ENCODE results near the gene SP4. TPM values are rescaled to one million over a fixed set of nuclear protein-coding genes. Genes with fewer than 3 reads are reported as not detected.

Gene SP4
- total RNA-seq, 2 donors from 2014 or later = 7.4 to 8.0 TPM

- DNase-seq (ENCODE audit: low spot score) = no peak
- H3K27ac ChIP-seq = no peak overlapping the region
Observed at GRCh38 chr7:21495731-21496130, 67.8 kb downstream of the SP4 start.

GRCh38 chr7:21497072-21497471, 69.2 kb downstream of the SP4 start:
- Histone ChIP-seq H3K27ac (no peak overlapping the region), H3K9me3 (peaks cover 8% of the 10 kb centered on the region), H3K4me3 (no peak overlapping the region), H3K27me3 (replicated peaks; ENCODE audit: insufficient read depth) (no peaks in the 10 kb centered on the region), H3K36me3 (no peaks in the 10 kb centered on the region), H3K4me1 (ENCODE audit: control insufficient read depth in 1 of 2, low read depth in 2 of 2) (no peaks in the 10 kb centered on the region)
- TF ChIP-seq, protein P1, sequence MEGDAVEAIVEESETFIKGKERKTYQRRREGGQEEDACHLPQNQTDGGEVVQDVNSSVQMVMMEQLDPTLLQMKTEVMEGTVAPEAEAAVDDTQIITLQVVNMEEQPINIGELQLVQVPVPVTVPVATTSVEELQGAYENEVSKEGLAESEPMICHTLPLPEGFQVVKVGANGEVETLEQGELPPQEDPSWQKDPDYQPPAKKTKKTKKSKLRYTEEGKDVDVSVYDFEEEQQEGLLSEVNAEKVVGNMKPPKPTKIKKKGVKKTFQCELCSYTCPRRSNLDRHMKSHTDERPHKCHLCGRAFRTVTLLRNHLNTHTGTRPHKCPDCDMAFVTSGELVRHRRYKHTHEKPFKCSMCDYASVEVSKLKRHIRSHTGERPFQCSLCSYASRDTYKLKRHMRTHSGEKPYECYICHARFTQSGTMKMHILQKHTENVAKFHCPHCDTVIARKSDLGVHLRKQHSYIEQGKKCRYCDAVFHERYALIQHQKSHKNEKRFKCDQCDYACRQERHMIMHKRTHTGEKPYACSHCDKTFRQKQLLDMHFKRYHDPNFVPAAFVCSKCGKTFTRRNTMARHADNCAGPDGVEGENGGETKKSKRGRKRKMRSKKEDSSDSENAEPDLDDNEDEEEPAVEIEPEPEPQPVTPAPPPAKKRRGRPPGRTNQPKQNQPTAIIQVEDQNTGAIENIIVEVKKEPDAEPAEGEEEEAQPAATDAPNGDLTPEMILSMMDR (IDR thresholded peaks at IDR 0.05) = no peak
- ATAC-seq (ENCODE audit: insufficient number of reproducible peaks, low FRiP score, low read depth) (no peak), DNase-seq (ENCODE audit: low spot score) (no peak)

More at GRCh38 chr7:21495731-21496130, 67.8 kb downstream of the SP4 start:
- Histone ChIP-seq H3K4me3 (no peak overlapping the region), H3K9me3 (peaks cover 8% of the 10 kb centered on the region), H3K36me3 (no peaks in the 10 kb centered on the region), H3K4me1 (ENCODE audit: control insufficient read depth in 1 of 2, low read depth in 2 of 2) (no peaks in the 10 kb centered on the region), H3K27me3 (replicated peaks; ENCODE audit: insufficient read depth) (no peaks in the 10 kb centered on the region)
- TF ChIP-seq, protein P1 (IDR thresholded peaks at IDR 0.05) = no peak
- ATAC-seq (ENCODE audit: insufficient number of reproducible peaks, low FRiP score, low read depth) = no peak

DNA sequence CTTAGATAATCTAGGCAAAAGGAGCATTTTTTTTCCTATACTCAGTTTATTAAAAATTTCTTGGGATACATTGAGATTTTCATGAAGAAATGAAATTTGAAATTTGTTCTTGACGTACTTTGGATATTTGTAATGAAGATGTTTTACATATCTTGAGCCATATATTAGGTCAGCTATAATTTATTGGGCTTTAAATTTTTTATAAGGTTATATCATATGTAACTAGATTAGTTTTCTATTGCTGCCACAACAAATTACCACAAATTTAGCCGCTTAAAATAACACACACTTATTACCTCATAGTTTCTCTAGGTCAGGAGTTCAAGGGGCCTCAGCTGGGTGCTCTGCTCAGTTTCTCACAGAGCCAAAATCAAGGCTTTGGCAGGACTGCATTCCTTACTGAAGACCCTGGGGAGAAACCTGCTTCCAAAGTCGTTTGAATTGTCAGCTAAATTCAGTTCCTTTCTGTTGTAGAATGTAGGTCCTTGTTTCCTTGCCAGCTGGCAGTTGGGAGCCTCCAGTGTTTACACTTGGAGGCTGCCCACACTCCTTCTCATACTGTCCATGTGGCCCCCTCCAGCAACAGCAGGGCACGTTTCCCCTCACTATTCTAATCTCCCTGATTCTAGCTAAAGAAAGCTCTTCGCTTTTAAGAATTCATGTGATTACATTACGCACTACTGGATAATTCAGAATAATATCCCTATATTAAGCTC, 72.4 kb downstream of the SP4 start:
- DNase-seq (ENCODE audit: low spot score) = no peak
- TF ChIP-seq, protein P1 (IDR thresholded peaks at IDR 0.05) = no peak

DNA sequence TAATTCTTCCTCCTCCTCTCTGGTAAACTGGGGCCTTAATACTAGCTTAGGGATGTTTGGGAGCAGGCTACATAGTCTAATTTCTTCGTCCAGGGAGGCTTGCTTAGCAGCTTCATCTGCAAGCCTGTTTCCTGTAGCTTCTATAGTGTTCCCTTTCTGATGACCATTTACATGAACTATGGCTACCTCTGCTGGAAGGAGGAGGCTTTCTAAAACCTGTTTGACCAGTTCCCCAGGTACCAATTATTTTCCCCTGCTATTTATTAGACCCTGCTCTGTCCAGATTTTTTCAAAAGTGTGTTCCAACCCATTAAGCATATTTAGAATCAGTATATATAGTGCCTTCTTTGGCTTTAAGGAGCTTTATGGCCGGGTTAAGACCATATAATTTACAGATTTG, 76.1 kb downstream of the SP4 start:
- H3K4me3 ChIP-seq = no peak overlapping the region
- no peaks in the 10 kb centered on the region for H3K9me3 ChIP-seq
- ATAC-seq (ENCODE audit: insufficient number of reproducible peaks, low FRiP score, low read depth) = no peak
- no peak overlapping the region for H3K27ac ChIP-seq
- no peaks in the 10 kb centered on the region for H3K4me1 ChIP-seq (ENCODE audit: control insufficient read depth in 1 of 2, low read depth in 2 of 2)
- no peaks in the 10 kb centered on the region for H3K27me3 ChIP-seq (replicated peaks; ENCODE audit: insufficient read depth)
- H3K36me3 ChIP-seq = no peaks in the 10 kb centered on the region
- TF ChIP-seq, protein P1 (IDR thresholded peaks at IDR 0.05) = no peak
- DNase-seq (ENCODE audit: low spot score) = no peak

More for the DNA sequence above, 72.4 kb downstream of the SP4 start:
- Histone ChIP-seq H3K36me3 (no peaks in the 10 kb centered on the region), H3K27me3 (replicated peaks; ENCODE audit: insufficient read depth) (no peaks in the 10 kb centered on the region), H3K27ac (no peak overlapping the region), H3K9me3 (no peaks in the 10 kb centered on the region), H3K4me1 (ENCODE audit: control insufficient read depth in 1 of 2, low read depth in 2 of 2) (no peaks in the 10 kb centered on the region), H3K4me3 (no peak overlapping the region)
- no peak for ATAC-seq (ENCODE audit: insufficient number of reproducible peaks, low FRiP score, low read depth)

DNA sequence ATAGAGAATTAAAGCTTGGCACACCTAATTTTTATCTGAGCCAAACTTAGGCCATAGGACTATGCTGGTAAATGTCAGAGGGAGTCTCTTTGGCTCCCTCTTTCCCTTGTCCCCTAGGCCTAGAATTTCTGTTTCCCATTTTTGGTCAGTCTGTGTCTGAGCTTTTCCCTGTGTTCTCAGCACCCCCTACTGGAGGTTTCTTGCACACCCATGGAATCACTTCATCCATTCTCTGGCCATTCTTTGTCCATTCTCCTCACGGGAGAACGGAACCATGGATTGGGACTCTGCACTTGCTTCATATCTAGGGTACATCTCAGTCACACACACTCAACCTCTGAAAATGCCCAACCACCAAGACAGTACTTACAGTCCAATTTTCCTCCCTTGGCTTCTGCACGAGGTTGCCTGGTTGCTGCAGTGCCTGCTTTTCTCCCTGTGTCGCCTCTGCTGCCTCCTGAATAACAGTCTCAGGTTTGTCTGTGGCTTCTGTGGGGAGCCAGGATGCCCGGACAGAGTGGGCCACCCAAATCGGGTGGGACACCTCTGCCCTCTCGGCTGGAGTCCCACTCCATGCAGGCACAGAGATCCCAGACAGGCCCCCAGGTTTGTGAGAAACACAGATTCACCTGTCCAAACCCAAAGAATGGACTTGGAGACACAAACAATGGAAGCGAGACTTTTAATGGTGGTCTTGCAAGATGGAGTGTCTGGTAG, 79.9 kb downstream of the SP4 start:
- H3K27ac ChIP-seq = no peak overlapping the region
- ATAC-seq (ENCODE audit: insufficient number of reproducible peaks, low FRiP score, low read depth) (no peak), DNase-seq (ENCODE audit: low spot score) (no peak)
- no peaks in the 10 kb centered on the region for H3K9me3 ChIP-seq
- TF ChIP-seq, protein P1 (IDR thresholded peaks at IDR 0.05) = peak; percentile 47
- H3K4me1 ChIP-seq (ENCODE audit: control insufficient read depth in 1 of 2, low read depth in 2 of 2) = no peaks in the 10 kb centered on the region
- H3K36me3 ChIP-seq = peaks cover 8% of the 10 kb centered on the region
- no peak overlapping the region for H3K4me3 ChIP-seq
- H3K27me3 ChIP-seq (replicated peaks; ENCODE audit: insufficient read depth) = no peaks in the 10 kb centered on the region
